Measurements from ENCODE around the gene CD1D.
A peak's percentile ranks its signal among the peaks of the same experiment; 100 is the strongest.
"Not testable (repeated sequence)": the region's sequence is repeated elsewhere in the genome, so short reads cannot be mapped to it uniquely, and the experiment has no call there.

CD1D gene

GRCh38 chr1:158200527-158200926, 19.8 kb downstream of the CD1D start:
- TF ChIP-seq, protein P1, sequence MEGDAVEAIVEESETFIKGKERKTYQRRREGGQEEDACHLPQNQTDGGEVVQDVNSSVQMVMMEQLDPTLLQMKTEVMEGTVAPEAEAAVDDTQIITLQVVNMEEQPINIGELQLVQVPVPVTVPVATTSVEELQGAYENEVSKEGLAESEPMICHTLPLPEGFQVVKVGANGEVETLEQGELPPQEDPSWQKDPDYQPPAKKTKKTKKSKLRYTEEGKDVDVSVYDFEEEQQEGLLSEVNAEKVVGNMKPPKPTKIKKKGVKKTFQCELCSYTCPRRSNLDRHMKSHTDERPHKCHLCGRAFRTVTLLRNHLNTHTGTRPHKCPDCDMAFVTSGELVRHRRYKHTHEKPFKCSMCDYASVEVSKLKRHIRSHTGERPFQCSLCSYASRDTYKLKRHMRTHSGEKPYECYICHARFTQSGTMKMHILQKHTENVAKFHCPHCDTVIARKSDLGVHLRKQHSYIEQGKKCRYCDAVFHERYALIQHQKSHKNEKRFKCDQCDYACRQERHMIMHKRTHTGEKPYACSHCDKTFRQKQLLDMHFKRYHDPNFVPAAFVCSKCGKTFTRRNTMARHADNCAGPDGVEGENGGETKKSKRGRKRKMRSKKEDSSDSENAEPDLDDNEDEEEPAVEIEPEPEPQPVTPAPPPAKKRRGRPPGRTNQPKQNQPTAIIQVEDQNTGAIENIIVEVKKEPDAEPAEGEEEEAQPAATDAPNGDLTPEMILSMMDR (conservative IDR thresholded peaks at IDR 0.05; ENCODE audit: low read depth, low read length) = no peak
- no peak for DNase-seq (ENCODE audit: low read depth)
- H3K4me3 ChIP-seq (ENCODE audit: low read depth, low read length) = no peak overlapping the region

- DNase-seq (ENCODE audit: low read depth) = peak; percentile 84
- no peak overlapping the region for H3K4me3 ChIP-seq (ENCODE audit: low read depth, low read length)
- TF ChIP-seq, protein P1 (conservative IDR thresholded peaks at IDR 0.05; ENCODE audit: low read depth, low read length) = peak; percentile 72
Measured at GRCh38 chr1:158203693-158204457, 23.2 kb downstream of the CD1D start.

- H3K4me3 ChIP-seq (ENCODE audit: low read depth, low read length) = no peak overlapping the region
- TF ChIP-seq, protein P1 (conservative IDR thresholded peaks at IDR 0.05; ENCODE audit: low read depth, low read length) = no peak
Measured at GRCh38 chr1:158204458-158204827, 23.7 kb downstream of the CD1D start.

GRCh38 chr1:158208586-158209116, 28.0 kb downstream of the CD1D start:
- no peak overlapping the region for H3K4me3 ChIP-seq (ENCODE audit: low read depth, low read length)
- DNase-seq (ENCODE audit: low read depth) = no peak

More at GRCh38 chr1:158204458-158204827, 23.7 kb downstream of the CD1D start:
- no peak for DNase-seq (ENCODE audit: low read depth)

GRCh38 chr1:158212320-158212719, 31.6 kb downstream of the CD1D start:
- TF ChIP-seq, protein P1 (conservative IDR thresholded peaks at IDR 0.05; ENCODE audit: low read depth, low read length) = no peak
- no peak overlapping the region for H3K4me3 ChIP-seq (ENCODE audit: low read depth, low read length)
- no peak for DNase-seq (ENCODE audit: low read depth)

More at GRCh38 chr1:158208586-158209116, 28.0 kb downstream of the CD1D start:
- TF ChIP-seq, protein P1 (conservative IDR thresholded peaks at IDR 0.05; ENCODE audit: low read depth, low read length) = no peak

DNA sequence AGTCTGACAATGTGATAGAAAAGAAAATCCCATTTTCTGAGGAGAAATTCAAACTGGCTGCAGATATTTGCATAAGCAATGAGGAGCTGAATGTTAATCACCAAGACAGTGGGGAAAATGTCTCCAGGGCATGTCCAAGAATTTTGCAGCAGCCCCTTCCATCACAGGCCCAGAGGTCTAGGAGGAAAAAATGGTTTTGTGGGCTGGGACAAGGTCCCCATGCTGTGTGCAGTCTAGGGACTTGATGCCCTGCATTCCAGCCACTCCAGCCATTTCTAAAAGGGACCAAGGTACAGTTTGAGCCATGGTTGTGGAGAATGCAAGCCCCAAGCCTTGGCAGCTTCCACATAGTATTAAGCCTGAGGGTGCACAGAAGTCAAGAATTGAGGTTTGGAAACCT, 42.8 kb downstream of the CD1D start:
- H3K4me3 ChIP-seq (ENCODE audit: low read depth, low read length); DNase-seq (ENCODE audit: low read depth): not testable (repeated sequence)

DNA sequence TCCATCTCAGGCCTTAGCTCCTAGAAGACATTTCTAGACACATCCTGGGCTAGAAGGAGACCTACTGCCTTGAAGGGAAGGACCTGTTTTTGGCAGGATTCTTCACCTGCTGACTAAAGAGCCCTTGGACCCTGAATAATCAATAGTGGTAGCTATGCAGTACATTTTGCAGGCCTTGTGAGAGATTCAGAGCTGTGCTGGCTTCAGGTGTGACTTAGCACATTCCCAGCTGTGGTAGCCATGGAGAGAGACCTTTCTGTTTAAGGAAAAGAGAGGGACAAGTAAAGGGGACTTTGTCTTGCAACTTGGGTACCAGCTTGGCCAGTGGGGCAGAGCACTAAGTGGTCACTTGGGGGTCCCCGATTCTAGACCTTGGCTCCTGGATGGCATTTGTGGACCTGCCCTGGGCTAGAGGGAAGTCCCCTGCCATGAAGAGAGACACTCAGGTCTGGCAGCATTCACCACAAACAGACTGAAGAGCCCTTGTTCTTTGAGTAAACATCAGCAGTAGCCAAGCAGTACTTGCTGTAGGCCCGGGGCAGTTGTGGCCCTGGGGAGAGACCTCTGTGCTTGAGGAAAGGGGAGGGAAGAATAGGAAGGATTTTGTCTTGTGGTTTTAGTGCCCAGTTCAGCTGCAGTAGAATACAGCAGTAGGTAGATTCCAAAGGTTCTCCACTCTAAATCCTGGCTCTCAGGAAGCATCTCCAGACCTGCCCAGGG, 47.4 kb downstream of the CD1D start:
- no peak overlapping the region for H3K4me3 ChIP-seq (ENCODE audit: low read depth, low read length)
- TF ChIP-seq, protein P1 (conservative IDR thresholded peaks at IDR 0.05; ENCODE audit: low read depth, low read length) = no peak
- no peak for DNase-seq (ENCODE audit: low read depth)
